Type B pancreatic cell (in vitro differentiated cells): ENCODE results near the gene TIGD6. TPM values are rescaled to one million over a fixed set of nuclear protein-coding genes. Genes with fewer than 3 reads are reported as not detected.

Experiments used
- DNase-seq: peaks from one replicate; pipeline ENCODE4 v3.0.0; 2021; ENCODE audit warnings: mixed read lengths; ENCODE audit not compliant: unreplicated experiment; ENCODE audit errors: extremely low spot score
- H3K27ac Mint-ChIP-seq: 2 replicates; pipeline ENCODE4 v1.8.0; 2021; ENCODE audit warnings: mild to moderate bottlenecking, mixed read lengths
- H3K27me3 Mint-ChIP-seq: 2 replicates; pipeline ENCODE4 v1.8.0; 2021; ENCODE audit warnings: mixed read lengths
- H3K36me3 Mint-ChIP-seq: 2 replicates; pipeline ENCODE4 v1.8.0; 2021; ENCODE audit warnings: mixed read lengths
- H3K4me1 Mint-ChIP-seq: one replicate; pipeline ENCODE4 v1.8.0; 2021; ENCODE audit warnings: mixed read lengths; ENCODE audit not compliant: unreplicated experiment
- H3K4me3 Mint-ChIP-seq: 2 replicates; pipeline ENCODE4 v1.8.0; 2021; ENCODE audit warnings: mild to moderate bottlenecking, mixed read lengths
- H3K9me3 Mint-ChIP-seq: 2 replicates; pipeline ENCODE4 v1.8.0; 2021; ENCODE audit warnings: mixed read lengths
- CTCF ChIP-seq: fragments of 200-600 bp; sonication (generic); conservative IDR thresholded peaks from 2 replicates; pipeline ENCODE4 v1.5.0; 2021; ENCODE audit warnings: antibody characterized with exemption, mild to moderate bottlenecking
- total RNA-seq: library from RNA; stranded (reverse); gene quantifications from 2 replicates; pipeline ENCODE4 v1.2.1, GENCODE V29; 2021; ENCODE audit warnings: low replicate concordance

Gene TIGD6
- total RNA-seq, 1 donor from 2014 or later: 4.9 TPM

GRCh38 chr5:149956685-149957084 is 43.8 kb downstream of the TIGD6 start:
- Mint-ChIP-seq H3K27ac (no peak overlapping the region), H3K4me1 (peaks cover 25% of the 10 kb centered on the region), H3K36me3 (no peaks in the 10 kb centered on the region), H3K4me3 (no peak overlapping the region), H3K9me3 (no peaks in the 10 kb centered on the region), H3K27me3 (no peaks in the 10 kb centered on the region)
- TF ChIP-seq CTCF: no peak
- no peak for DNase-seq

GRCh38 chr5:149954798-149955197 is 45.7 kb downstream of the TIGD6 start:
- Mint-ChIP-seq H3K9me3 (no peaks in the 10 kb centered on the region), H3K4me1 (peaks cover 14% of the 10 kb centered on the region), H3K36me3 (no peaks in the 10 kb centered on the region), H3K27me3 (no peaks in the 10 kb centered on the region), H3K27ac (no peak overlapping the region), H3K4me3 (no peak overlapping the region)
- DNase-seq: no peak
- no peak for TF ChIP-seq CTCF

- no peak for DNase-seq
- H3K36me3 Mint-ChIP-seq: no peaks in the 10 kb centered on the region
- no peak overlapping the region for H3K27ac Mint-ChIP-seq
- H3K27me3 Mint-ChIP-seq: no peaks in the 10 kb centered on the region
- H3K9me3 Mint-ChIP-seq: no peaks in the 10 kb centered on the region
- peaks cover 8% of the 10 kb centered on the region for H3K4me1 Mint-ChIP-seq
- TF ChIP-seq CTCF: no peak
- no peak overlapping the region for H3K4me3 Mint-ChIP-seq
Measured at GRCh38 chr5:149953436-149954121, 46.9 kb downstream of the TIGD6 start.

- Mint-ChIP-seq H3K4me1 (peaks cover 8% of the 10 kb centered on the region), H3K27ac (no peak overlapping the region), H3K27me3 (no peaks in the 10 kb centered on the region), H3K9me3 (no peaks in the 10 kb centered on the region), H3K36me3 (no peaks in the 10 kb centered on the region), H3K4me3 (no peak overlapping the region)
- no peak for TF ChIP-seq CTCF
- DNase-seq: no peak
Measured at GRCh38 chr5:149951138-149951749, 49.2 kb downstream of the TIGD6 start.

- peaks cover 14% of the 10 kb centered on the region for H3K4me1 Mint-ChIP-seq
- DNase-seq: no peak
- no peaks in the 10 kb centered on the region for H3K27me3 Mint-ChIP-seq
Measured at GRCh38 chr5:149948993-149949392, 51.5 kb downstream of the TIGD6 start.

More at GRCh38 chr5:149948993-149949392, 51.5 kb downstream of the TIGD6 start:
- H3K27ac Mint-ChIP-seq: no peak overlapping the region
- H3K4me3 Mint-ChIP-seq: no peak overlapping the region
- no peaks in the 10 kb centered on the region for H3K36me3 Mint-ChIP-seq
- TF ChIP-seq CTCF: no peak
- H3K9me3 Mint-ChIP-seq: no peaks in the 10 kb centered on the region
